HL-60 (cell line): Measurements from ENCODE around the gene SCO2.

Experiments used
- REST ChIP-seq: IDR thresholded peaks from 2 replicates; pipeline ENCODE4 v1.6.1; 2012; ENCODE audit warnings: low read depth; ENCODE audit not compliant: insufficient replicate concordance
- TF ChIP-seq, protein P1 (sequence below): IDR thresholded peaks from one replicate; pipeline ENCODE4 v1.5.1; 2011; ENCODE audit warnings: low read length, control low read depth, inconsistent platforms; ENCODE audit not compliant: insufficient read depth

GRCh38 chr22:50551160-50551752 is 25.9 kb upstream of the SCO2 start:
- TF ChIP-seq, protein P1, sequence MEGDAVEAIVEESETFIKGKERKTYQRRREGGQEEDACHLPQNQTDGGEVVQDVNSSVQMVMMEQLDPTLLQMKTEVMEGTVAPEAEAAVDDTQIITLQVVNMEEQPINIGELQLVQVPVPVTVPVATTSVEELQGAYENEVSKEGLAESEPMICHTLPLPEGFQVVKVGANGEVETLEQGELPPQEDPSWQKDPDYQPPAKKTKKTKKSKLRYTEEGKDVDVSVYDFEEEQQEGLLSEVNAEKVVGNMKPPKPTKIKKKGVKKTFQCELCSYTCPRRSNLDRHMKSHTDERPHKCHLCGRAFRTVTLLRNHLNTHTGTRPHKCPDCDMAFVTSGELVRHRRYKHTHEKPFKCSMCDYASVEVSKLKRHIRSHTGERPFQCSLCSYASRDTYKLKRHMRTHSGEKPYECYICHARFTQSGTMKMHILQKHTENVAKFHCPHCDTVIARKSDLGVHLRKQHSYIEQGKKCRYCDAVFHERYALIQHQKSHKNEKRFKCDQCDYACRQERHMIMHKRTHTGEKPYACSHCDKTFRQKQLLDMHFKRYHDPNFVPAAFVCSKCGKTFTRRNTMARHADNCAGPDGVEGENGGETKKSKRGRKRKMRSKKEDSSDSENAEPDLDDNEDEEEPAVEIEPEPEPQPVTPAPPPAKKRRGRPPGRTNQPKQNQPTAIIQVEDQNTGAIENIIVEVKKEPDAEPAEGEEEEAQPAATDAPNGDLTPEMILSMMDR: no peak
- TF ChIP-seq REST: no peak
